WTC11 (cell line): Measurements from ENCODE around the gene PRKCSH. TPM values are rescaled to one million over a fixed set of nuclear protein-coding genes. Genes with fewer than 3 reads are reported as not detected.
A peak's percentile ranks its signal among the peaks of the same experiment; 100 is the strongest.

Experiments used
- ATF1 ChIP-seq: sonication (generic); formaldehyde crosslinking; IDR thresholded peaks from 2 replicates; pipeline ENCODE4 v1.8.1; 2023; ENCODE audit warnings: mild to moderate bottlenecking, moderate library complexity, missing genetic modification reagents
- CBFB ChIP-seq: sonication (generic); formaldehyde crosslinking; IDR thresholded peaks from 2 replicates; pipeline ENCODE4 v1.8.1; 2022; ENCODE audit warnings: mild to moderate bottlenecking, low read depth, missing genetic modification reagents
- ELF4 ChIP-seq: sonication (generic); formaldehyde crosslinking; IDR thresholded peaks from 2 replicates; pipeline ENCODE4 v1.8.1; 2022; ENCODE audit warnings: low read depth, mild to moderate bottlenecking, moderate library complexity, missing genetic modification reagents
- GRHL2 ChIP-seq: fragments of 250-450 bp; sonication (Bioruptor Pico); IDR thresholded peaks from 2 replicates; pipeline ENCODE4 v1.8.0; 2022; ENCODE audit warnings: mild to moderate bottlenecking, moderate library complexity; ENCODE audit not compliant: insufficient replicate concordance, severe bottlenecking
- JUN ChIP-seq: sonication (generic); formaldehyde crosslinking; IDR thresholded peaks from 2 replicates; pipeline ENCODE4 v1.8.0; 2023; ENCODE audit warnings: mild to moderate bottlenecking, missing genetic modification reagents
- NR1H2 ChIP-seq: sonication (generic); formaldehyde crosslinking; IDR thresholded peaks from 2 replicates; pipeline ENCODE4 v1.9.0; 2021; ENCODE audit warnings: mild to moderate bottlenecking, moderate library complexity, missing genetic modification reagents
- NR2C2 ChIP-seq: sonication (generic); formaldehyde crosslinking; IDR thresholded peaks from 2 replicates; pipeline ENCODE4 v1.8.0; 2022; ENCODE audit warnings: mild to moderate bottlenecking, missing genetic modification reagents
- NR3C1 ChIP-seq: sonication (generic); formaldehyde crosslinking; conservative IDR thresholded peaks from 2 replicates; pipeline ENCODE4 v1.8.1; 2023; ENCODE audit warnings: low read depth, mild to moderate bottlenecking, missing genetic modification reagents
- RELA ChIP-seq: sonication (generic); formaldehyde crosslinking; IDR thresholded peaks from 2 replicates; pipeline ENCODE4 v1.8.1; 2022; ENCODE audit warnings: missing genetic modification reagents, mild to moderate bottlenecking, borderline replicate concordance
- SP1 ChIP-seq: sonication (generic); formaldehyde crosslinking; conservative IDR thresholded peaks from 2 replicates; pipeline ENCODE4 v1.8.1; 2022; ENCODE audit warnings: missing genetic modification reagents
- TEAD1 ChIP-seq: sonication (generic); formaldehyde crosslinking; IDR thresholded peaks from 2 replicates; pipeline ENCODE4 v1.8.0; 2022; ENCODE audit warnings: mild to moderate bottlenecking, missing genetic modification reagents
- TEAD4 ChIP-seq: sonication (generic); formaldehyde crosslinking; IDR thresholded peaks from 2 replicates; pipeline ENCODE4 v1.8.0; 2022; ENCODE audit warnings: mild to moderate bottlenecking, missing genetic modification reagents
- ZBTB21 ChIP-seq: sonication (generic); formaldehyde crosslinking; IDR thresholded peaks from 2 replicates; pipeline ENCODE4 v1.8.1; 2023; ENCODE audit warnings: mild to moderate bottlenecking, missing genetic modification reagents, borderline replicate concordance
- ZNF232 ChIP-seq: sonication (generic); formaldehyde crosslinking; IDR thresholded peaks from 2 replicates; pipeline ENCODE4 v1.8.0; 2022; ENCODE audit warnings: mild to moderate bottlenecking, missing genetic modification reagents
- ZNF396 ChIP-seq: fragments of 250-450 bp; sonication (Bioruptor Pico); IDR thresholded peaks from 2 replicates; pipeline ENCODE4 v1.8.0; 2021; ENCODE audit warnings: mild to moderate bottlenecking, moderate library complexity, borderline replicate concordance
- ZNF423 ChIP-seq: fragments of 250-450 bp; sonication (Bioruptor Pico); IDR thresholded peaks from 2 replicates; pipeline ENCODE4 v2.1.2; 2022; ENCODE audit warnings: mild to moderate bottlenecking, moderate library complexity
- ZNF671 ChIP-seq: fragments of 250-450 bp; sonication (Bioruptor Pico); IDR thresholded peaks from 2 replicates; pipeline ENCODE4 v1.8.0; 2021; ENCODE audit warnings: mild to moderate bottlenecking
- total RNA-seq: library from RNA; stranded (reverse); gene quantifications from 3 replicates; pipeline ENCODE4 v1.2.3, GENCODE V29; 2021
- TF ChIP-seq, protein P1 (sequence below): fragments of 200-600 bp; IDR thresholded peaks from 2 replicates; pipeline ENCODE4 v1.8.0; 2022; ENCODE audit warnings: antibody characterized with exemption
- TF ChIP-seq, protein P2 (sequence below): fragments of 250-450 bp; sonication (Bioruptor Pico); IDR thresholded peaks from 2 replicates; pipeline ENCODE4 v1.8.0; 2021; ENCODE audit warnings: mild to moderate bottlenecking
- TF ChIP-seq, protein P3 (sequence below): sonication (generic); formaldehyde crosslinking; IDR thresholded peaks from 2 replicates; pipeline ENCODE4 v1.8.0; 2023; ENCODE audit warnings: missing genetic modification reagents, mild to moderate bottlenecking, borderline replicate concordance
- TF ChIP-seq, protein P4 (sequence below): sonication (generic); formaldehyde crosslinking; IDR thresholded peaks from 2 replicates; pipeline ENCODE4 v1.8.1; 2023; ENCODE audit warnings: mild to moderate bottlenecking, missing genetic modification reagents, borderline replicate concordance
- TF ChIP-seq, protein P5 (sequence below): fragments of 250-450 bp; sonication (Bioruptor Pico); IDR thresholded peaks from 2 replicates; pipeline ENCODE4 v1.9.0; 2021; ENCODE audit warnings: mild to moderate bottlenecking, borderline replicate concordance
- TF ChIP-seq, protein P6 (sequence below): sonication (generic); formaldehyde crosslinking; IDR thresholded peaks from 2 replicates; pipeline ENCODE4 v1.8.1; 2023; ENCODE audit warnings: mild to moderate bottlenecking, missing genetic modification reagents, moderate library complexity

PRKCSH gene
- total RNA-seq, 1 experiment from 2014 or later, result 396 TPM

DNA sequence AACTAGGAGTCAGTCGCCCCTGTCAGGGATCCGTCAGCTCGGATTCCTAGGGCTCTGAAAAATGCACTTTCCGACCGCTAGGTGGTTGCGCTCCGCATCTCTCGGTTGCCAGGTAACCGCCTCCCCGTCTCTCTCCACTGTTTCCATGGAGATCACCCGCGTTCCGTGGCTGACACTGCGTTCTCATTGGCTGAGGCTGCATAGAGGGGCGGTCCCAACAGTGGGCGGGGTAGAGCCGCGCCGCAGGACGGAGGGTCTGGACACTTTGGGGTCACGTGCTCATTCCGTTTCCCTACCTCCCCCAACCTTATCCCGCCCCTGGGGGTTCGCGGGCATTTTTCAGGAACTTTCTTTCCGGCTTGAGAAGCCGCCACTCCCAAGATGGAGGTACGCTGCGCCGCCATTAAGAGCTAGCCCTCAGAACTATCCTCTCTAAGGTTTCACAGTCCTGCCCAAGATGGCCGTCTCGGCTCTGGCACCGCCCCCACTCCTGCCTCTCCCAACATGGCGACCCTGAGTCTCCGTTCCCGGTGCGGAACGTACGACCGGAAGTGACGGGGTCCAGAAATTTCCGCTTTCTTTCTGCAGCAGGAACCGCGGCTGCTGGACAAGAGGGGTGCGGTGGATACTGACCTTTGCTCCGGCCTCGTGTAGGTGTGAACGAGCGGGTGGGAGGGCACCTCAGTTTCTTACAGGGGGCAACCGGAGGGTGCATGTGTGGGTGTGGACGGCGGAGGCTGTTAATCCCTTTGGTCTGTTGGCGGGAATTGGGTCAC, at the start of gene PRKCSH, which contains the start of gene ODAD3 (continued):
- TF ChIP-seq, protein P1, sequence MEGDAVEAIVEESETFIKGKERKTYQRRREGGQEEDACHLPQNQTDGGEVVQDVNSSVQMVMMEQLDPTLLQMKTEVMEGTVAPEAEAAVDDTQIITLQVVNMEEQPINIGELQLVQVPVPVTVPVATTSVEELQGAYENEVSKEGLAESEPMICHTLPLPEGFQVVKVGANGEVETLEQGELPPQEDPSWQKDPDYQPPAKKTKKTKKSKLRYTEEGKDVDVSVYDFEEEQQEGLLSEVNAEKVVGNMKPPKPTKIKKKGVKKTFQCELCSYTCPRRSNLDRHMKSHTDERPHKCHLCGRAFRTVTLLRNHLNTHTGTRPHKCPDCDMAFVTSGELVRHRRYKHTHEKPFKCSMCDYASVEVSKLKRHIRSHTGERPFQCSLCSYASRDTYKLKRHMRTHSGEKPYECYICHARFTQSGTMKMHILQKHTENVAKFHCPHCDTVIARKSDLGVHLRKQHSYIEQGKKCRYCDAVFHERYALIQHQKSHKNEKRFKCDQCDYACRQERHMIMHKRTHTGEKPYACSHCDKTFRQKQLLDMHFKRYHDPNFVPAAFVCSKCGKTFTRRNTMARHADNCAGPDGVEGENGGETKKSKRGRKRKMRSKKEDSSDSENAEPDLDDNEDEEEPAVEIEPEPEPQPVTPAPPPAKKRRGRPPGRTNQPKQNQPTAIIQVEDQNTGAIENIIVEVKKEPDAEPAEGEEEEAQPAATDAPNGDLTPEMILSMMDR, result peak; percentile 95
- TF ChIP-seq, protein P2, sequence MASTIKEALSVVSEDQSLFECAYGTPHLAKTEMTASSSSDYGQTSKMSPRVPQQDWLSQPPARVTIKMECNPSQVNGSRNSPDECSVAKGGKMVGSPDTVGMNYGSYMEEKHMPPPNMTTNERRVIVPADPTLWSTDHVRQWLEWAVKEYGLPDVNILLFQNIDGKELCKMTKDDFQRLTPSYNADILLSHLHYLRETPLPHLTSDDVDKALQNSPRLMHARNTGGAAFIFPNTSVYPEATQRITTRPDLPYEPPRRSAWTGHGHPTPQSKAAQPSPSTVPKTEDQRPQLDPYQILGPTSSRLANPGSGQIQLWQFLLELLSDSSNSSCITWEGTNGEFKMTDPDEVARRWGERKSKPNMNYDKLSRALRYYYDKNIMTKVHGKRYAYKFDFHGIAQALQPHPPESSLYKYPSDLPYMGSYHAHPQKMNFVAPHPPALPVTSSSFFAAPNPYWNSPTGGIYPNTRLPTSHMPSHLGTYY (CRISPR knock-in tag), result no peak
- TF ChIP-seq ELF4 (no peak), JUN (no peak), TEAD4 (CRISPR knock-in tag) (no peak), TEAD1 (CRISPR knock-in tag) (peak; percentile 68; the same call in 1 of the 2 replicates), RELA (CRISPR knock-in tag) (no peak), ZNF232 (CRISPR knock-in tag) (peak; percentile 82; the same call in 1 of the 2 replicates), NR1H2 (CRISPR knock-in tag) (no peak), ZNF671 (no peak), GRHL2 (CRISPR knock-in tag) (no peak), NR2C2 (CRISPR knock-in tag) (no peak), CBFB (no peak), NR3C1 (no peak), SP1 (peak; percentile 93), ZNF396 (CRISPR knock-in tag) (no peak; the same call in 1 of the 2 replicates), ATF1 (no peak), ZBTB21 (no peak), ZNF423 (CRISPR knock-in tag) (no peak)
- TF ChIP-seq, protein P3, sequence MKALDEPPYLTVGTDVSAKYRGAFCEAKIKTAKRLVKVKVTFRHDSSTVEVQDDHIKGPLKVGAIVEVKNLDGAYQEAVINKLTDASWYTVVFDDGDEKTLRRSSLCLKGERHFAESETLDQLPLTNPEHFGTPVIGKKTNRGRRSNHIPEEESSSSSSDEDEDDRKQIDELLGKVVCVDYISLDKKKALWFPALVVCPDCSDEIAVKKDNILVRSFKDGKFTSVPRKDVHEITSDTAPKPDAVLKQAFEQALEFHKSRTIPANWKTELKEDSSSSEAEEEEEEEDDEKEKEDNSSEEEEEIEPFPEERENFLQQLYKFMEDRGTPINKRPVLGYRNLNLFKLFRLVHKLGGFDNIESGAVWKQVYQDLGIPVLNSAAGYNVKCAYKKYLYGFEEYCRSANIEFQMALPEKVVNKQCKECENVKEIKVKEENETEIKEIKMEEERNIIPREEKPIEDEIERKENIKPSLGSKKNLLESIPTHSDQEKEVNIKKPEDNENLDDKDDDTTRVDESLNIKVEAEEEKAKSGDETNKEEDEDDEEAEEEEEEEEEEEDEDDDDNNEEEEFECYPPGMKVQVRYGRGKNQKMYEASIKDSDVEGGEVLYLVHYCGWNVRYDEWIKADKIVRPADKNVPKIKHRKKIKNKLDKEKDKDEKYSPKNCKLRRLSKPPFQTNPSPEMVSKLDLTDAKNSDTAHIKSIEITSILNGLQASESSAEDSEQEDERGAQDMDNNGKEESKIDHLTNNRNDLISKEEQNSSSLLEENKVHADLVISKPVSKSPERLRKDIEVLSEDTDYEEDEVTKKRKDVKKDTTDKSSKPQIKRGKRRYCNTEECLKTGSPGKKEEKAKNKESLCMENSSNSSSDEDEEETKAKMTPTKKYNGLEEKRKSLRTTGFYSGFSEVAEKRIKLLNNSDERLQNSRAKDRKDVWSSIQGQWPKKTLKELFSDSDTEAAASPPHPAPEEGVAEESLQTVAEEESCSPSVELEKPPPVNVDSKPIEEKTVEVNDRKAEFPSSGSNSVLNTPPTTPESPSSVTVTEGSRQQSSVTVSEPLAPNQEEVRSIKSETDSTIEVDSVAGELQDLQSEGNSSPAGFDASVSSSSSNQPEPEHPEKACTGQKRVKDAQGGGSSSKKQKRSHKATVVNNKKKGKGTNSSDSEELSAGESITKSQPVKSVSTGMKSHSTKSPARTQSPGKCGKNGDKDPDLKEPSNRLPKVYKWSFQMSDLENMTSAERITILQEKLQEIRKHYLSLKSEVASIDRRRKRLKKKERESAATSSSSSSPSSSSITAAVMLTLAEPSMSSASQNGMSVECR (CRISPR knock-in tag), result no peak; the same call in 1 of the 2 replicates
- TF ChIP-seq, protein P4, sequence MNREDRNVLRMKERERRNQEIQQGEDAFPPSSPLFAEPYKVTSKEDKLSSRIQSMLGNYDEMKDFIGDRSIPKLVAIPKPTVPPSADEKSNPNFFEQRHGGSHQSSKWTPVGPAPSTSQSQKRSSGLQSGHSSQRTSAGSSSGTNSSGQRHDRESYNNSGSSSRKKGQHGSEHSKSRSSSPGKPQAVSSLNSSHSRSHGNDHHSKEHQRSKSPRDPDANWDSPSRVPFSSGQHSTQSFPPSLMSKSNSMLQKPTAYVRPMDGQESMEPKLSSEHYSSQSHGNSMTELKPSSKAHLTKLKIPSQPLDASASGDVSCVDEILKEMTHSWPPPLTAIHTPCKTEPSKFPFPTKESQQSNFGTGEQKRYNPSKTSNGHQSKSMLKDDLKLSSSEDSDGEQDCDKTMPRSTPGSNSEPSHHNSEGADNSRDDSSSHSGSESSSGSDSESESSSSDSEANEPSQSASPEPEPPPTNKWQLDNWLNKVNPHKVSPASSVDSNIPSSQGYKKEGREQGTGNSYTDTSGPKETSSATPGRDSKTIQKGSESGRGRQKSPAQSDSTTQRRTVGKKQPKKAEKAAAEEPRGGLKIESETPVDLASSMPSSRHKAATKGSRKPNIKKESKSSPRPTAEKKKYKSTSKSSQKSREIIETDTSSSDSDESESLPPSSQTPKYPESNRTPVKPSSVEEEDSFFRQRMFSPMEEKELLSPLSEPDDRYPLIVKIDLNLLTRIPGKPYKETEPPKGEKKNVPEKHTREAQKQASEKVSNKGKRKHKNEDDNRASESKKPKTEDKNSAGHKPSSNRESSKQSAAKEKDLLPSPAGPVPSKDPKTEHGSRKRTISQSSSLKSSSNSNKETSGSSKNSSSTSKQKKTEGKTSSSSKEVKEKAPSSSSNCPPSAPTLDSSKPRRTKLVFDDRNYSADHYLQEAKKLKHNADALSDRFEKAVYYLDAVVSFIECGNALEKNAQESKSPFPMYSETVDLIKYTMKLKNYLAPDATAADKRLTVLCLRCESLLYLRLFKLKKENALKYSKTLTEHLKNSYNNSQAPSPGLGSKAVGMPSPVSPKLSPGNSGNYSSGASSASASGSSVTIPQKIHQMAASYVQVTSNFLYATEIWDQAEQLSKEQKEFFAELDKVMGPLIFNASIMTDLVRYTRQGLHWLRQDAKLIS (CRISPR knock-in tag), result no peak
- TF ChIP-seq, protein P5, sequence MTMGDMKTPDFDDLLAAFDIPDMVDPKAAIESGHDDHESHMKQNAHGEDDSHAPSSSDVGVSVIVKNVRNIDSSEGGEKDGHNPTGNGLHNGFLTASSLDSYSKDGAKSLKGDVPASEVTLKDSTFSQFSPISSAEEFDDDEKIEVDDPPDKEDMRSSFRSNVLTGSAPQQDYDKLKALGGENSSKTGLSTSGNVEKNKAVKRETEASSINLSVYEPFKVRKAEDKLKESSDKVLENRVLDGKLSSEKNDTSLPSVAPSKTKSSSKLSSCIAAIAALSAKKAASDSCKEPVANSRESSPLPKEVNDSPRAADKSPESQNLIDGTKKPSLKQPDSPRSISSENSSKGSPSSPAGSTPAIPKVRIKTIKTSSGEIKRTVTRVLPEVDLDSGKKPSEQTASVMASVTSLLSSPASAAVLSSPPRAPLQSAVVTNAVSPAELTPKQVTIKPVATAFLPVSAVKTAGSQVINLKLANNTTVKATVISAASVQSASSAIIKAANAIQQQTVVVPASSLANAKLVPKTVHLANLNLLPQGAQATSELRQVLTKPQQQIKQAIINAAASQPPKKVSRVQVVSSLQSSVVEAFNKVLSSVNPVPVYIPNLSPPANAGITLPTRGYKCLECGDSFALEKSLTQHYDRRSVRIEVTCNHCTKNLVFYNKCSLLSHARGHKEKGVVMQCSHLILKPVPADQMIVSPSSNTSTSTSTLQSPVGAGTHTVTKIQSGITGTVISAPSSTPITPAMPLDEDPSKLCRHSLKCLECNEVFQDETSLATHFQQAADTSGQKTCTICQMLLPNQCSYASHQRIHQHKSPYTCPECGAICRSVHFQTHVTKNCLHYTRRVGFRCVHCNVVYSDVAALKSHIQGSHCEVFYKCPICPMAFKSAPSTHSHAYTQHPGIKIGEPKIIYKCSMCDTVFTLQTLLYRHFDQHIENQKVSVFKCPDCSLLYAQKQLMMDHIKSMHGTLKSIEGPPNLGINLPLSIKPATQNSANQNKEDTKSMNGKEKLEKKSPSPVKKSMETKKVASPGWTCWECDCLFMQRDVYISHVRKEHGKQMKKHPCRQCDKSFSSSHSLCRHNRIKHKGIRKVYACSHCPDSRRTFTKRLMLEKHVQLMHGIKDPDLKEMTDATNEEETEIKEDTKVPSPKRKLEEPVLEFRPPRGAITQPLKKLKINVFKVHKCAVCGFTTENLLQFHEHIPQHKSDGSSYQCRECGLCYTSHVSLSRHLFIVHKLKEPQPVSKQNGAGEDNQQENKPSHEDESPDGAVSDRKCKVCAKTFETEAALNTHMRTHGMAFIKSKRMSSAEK (CRISPR knock-in tag), result no peak
- TF ChIP-seq, protein P6, sequence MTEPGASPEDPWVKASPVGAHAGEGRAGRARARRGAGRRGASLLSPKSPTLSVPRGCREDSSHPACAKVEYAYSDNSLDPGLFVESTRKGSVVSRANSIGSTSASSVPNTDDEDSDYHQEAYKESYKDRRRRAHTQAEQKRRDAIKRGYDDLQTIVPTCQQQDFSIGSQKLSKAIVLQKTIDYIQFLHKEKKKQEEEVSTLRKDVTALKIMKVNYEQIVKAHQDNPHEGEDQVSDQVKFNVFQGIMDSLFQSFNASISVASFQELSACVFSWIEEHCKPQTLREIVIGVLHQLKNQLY (CRISPR knock-in tag), result no peak
